ENCODE data around the gene NOM1.
"Not testable (repeated sequence)": the region's sequence is repeated elsewhere in the genome, so short reads cannot be mapped to it uniquely, and the experiment has no call there.

The NOM1 gene

DNA sequence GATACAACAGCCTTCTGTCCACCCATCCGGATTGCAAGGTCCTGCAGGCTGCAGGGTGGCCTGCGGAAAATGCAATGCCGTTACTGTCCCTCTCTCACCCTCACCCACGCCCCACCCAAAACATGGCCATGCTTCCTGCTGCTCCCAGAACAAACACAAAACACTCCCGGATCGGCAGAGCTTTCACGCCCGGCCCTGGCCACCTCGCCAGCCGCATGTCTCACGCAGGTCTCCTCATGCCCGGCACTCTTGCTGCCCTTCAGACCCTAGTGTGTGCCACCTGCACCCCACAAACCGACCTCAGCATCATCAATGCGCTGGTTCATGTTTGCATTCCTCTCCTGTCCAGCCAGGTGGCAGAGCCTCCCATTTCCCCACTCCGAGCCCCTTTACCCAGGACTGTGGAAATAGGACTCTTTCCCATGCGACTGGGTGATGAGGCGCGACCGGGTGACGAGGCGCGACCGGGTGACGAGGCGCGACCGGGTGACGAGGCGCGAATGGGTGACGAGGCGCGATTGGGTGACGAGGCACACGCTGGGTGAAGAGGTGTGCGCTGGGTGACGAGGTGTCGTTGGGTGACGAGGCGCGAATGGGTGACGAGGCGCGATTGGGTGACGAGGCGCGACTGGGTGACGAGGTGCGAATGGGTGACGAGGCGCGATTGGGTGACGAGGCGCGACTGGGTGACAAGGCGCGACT, 8.9 kb upstream of the NOM1 start:
- no peak for DNase-seq

DNA sequence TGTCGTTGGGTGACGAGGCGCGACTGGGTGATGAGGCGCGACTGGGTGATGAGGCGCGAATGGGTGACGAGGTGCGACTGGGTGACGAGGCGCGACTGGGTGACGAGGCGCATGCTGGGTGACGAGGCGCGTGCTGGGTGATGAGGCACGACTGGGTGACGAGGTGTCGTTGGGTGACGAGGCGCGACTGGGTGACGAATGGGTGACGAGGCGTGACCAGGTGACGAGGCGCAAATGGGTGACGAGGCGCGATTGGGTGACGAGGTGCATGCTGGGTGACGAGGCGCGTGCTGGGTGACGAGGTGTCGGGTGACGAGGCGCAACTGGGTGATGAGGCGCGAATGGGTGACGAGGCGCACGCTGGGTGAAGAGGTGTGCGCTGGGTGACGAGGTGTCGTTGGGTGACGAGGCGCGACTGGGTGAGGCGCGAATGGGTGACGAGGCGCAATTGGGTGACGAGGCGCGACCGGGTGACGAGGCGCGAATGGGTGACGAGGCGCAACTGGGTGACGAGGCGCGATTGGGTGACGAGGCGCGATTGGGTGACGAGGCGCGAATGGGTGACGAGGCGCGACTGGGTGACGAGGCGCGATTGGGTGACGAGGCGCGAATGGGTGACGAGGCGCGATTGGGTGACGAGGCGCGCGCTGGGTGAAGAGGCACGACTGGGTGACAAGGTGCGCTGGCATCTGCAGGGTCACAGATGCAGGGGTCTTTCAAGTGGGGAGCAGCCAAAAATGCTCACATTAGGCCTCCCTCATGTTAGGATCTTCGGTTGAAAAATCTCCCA, 7.9 kb upstream of the NOM1 start:
- DNase-seq: no peak

DNA sequence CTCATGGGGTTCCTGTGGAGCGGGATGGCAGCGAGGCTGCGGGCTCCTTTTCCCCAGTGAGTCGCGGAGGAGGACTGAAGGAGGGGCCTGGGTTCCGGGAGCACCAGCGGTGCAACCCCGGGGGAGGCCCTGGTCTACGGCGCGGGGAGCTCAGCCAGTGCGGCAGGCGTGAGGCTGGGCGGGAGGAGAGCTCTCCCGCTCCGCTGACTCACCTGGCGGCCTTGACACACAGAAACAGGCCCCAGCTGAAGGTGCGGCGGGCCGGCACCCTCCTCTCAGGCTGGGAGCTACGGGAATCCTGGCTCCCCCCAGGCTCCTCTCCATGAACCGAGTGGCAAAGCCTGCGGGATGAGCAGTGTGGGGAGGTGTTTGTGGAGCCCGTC, 6.8 kb upstream of the NOM1 start:
- peak in 2 of 3 experiments; percentile 53 to 72 for DNase-seq

DNA sequence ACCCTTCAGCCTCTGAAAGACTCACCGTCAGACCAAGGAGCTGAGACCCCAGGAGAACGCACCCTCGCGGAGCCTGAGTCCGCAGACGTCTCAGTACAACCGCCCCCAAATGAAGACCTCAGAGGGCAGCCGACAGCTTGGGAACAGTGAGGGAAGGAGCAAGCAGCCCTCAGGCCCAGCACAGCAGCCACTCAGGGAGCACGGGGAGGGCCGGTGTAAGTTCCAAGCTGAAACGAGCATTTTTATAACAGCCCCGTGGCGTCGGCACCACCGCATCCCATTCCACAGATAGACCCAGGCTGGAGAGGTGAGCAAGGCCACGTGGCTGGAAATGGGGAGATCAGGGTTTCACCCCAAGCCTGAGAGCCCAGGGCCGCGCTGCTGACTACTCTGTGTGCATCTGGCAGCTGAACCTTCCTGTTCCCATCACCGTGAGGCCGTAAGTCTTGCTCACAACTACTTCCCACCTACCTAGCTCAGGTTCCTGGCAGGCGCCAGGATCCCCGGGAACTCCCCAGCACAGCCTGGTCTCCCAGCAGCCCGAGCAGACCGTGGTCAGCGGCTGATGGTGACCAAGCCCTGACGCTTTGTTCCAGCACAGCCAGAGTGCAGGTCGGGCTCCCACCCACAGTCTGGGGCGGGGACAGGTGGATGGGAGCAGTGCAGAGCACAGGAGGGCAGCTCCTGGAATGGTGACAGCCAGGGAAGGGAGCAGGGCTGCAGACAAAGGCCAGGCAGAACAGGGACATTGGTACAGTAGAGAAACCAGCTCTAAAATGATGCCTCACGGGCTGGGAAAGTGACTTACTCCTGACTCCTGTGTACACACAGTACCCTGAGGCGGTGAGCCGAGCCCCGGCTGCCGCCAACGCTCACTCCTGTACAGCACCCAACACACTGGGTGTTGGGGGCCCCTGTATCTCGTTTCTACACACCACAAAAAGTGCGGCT, 6.1 kb upstream of the NOM1 start:
- DNase-seq: peak in 2 of 3 experiments; percentile 57 to 72

DNA sequence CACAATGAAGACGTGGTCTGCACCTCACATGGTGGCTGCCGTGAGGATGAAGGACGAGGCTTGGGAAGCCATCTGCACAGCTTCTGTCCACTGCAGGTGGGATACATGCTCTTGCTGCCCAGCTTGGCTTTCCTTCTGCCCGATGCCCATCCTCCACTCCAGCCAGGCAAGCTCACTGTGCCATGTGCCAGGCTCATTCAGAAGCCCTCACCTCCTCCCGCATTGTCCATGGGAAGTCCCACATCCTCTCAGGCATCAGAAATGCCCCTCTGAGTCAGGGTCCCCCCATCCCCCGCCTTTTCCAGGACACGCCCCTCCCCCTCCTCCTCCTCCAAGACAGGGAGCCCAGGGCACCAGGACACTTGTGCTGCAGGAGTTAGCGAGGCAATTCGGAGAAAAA, 4.6 kb upstream of the NOM1 start:
- DNase-seq: no peak

DNA sequence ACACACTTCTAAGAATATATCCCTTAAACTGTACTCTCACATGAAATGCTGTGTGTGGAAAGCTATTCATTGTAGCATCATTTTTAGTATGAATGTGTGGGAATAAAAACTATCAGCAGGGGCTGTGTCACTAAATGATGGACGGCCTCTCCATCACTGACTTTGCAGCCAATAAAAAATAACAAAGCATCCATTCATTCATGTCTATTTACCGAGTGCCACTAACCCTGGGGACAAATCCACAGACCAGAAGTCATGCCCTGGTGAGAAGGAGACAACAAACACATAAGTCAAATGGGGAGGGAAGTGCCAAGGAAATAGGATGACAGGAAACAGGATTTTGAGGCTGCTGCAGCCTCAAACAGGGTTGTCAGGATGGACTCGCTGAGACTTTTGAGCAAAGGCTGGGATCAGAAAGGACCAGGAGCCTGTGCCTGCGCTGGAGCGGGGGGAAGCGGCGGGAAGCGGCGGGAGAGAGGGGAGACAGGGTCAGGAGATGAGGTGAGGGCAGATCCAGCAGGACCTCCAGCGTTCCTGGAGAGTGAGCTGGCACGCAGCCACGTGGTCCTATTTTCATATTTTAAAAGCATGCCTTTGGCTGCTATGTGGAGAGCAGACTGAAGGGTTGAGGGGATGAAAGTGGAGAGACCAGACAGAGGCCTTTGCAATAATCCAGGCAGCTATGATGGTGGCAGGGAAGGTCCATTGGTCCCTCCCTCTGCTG, 2.2 kb upstream of the NOM1 start:
- peak in 2 of 3 experiments; percentile 71 to 93 for DNase-seq

DNA sequence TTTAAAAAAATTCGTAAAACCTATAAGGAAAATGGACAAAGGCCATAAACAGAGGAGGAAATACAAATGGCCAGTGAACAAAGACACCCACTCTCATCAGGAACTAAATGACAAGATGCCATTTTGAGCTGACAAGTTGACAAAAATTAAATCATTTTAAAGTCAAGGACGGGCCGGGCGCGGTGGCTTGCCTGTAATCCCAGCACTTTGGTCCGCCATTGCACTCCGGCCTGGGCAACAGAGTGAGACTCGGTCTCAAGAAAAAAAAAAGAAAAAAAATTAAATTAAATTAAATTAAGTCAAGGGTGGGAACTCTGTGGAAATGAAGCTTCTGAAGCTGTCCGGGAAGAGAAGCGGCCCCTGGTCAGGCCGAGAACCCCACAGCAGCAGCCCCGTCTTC, 1.2 kb upstream of the NOM1 start:
- no peak for DNase-seq

DNA sequence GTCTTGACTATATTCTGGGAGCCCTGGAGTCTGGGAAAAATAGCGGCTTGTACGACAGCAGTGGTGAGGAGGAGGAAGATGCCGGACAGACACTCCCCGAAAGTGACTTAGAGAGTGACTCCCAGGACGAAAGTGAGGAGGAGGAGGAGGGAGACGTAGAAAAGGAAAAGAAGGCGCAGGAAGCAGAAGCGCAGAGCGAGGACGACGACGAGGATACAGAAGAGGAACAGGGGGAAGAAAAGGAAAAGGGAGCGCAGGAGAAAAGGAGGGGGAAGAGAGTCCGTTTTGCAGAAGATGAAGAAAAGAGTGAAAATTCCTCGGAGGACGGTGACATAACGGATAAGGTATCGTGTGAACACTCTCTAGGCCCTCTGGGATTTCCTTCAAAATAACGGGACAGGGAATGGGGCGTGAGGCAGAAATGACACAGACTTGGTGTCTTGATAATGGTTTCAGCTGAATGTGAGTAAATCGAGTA, 908 bp downstream of the NOM1 start:
- no peak for DNase-seq

DNA sequence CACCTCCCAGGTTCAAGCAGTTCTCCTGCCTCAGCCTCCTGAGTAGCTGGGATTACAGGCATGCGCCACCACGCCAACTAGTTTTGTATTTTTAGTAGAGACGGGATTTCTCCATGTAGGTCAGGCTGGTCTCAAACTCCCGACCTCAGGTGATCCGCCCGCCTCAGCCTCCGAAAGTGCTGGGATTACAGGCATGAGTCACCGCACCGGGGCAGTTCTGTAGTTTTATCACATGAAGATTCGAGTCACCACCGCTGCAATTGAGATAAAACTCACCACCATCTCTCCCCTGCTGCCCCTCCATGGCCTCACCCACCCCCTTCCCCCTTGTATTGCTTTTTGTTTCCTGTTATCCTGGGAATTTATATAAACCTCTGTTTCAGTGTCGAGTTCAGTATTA, 3.7 kb downstream of the NOM1 start:
- DNase-seq: not testable (repeated sequence)

DNA sequence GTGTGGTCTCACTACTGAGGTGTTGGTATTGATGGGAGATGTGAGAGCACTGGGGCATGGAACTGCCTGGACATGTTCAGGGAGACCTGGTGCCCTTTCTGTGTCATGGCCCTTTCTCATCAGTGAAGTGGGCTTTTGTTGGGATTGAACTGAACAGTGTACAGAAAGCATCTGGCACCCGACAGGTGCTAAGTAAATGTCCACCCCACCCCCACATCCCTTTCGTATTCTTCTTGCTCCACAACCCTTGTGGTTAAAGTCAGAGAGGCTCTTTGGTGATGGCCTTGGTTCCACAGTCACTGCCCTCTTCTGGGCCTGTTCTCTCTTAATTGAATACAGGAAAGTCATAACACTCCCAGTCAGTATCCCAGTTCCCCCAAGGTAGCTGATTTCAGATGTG, 5.4 kb downstream of the NOM1 start:
- DNase-seq: peak in 1 of 3 experiments; percentile 33

DNA sequence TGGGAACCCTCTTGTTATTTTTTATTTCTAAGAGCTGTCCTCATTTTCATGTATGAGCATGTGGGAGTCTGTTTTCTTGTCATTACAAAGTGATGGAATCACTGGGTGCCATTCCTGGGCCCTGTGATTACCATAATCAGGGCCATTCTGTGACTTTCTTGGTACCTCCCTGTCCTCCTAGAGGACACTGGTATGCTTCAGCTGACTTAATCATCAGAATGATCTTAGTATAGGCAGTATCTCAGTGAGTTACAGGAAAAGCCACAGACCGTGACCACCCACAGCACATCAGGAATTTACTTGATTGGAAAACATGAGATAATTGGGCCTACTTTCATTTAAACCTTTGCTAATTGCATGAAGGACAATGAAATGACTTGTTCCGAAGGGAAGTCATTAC, 7.2 kb downstream of the NOM1 start:
- no peak for DNase-seq

DNA sequence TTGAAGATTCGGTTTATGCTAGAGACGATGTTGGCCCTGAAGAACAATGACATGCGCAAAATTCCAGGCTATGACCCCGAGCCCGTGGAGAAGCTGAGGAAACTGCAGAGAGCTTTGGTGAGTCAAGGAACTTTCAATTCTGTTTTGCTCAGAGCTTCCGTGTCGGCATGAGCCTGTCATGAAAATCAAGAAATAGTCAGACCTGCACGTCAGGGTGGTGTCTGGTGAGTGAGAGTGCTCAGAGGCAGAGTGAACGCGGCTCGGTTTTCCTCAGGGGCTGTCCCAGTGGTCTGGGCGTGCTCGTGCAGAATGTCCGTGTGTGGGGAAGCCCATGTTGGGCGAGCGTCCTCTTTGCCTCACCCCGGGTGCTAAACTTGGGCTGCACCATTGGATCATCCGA, 12.6 kb downstream of the NOM1 start:
- no peak for DNase-seq

DNA sequence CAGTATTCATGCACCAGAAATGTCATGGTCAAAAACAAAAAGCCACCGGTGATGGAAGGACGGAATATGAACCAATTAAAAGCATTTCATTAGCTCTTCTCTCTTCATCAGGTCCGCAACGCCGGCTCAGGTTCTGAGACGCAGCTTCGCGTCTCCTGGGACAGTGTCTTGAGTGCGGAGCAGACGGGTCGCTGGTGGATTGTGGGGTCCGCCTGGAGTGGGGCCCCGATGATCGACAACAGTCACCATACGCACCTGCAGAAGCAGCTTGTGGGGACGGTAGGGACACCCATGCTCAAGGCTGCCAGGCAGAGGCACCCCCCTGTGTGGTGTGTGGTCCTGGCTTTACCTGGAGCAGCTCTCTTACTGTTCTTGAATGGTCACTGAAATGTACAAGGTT, 13.4 kb downstream of the NOM1 start:
- no peak for DNase-seq

DNA sequence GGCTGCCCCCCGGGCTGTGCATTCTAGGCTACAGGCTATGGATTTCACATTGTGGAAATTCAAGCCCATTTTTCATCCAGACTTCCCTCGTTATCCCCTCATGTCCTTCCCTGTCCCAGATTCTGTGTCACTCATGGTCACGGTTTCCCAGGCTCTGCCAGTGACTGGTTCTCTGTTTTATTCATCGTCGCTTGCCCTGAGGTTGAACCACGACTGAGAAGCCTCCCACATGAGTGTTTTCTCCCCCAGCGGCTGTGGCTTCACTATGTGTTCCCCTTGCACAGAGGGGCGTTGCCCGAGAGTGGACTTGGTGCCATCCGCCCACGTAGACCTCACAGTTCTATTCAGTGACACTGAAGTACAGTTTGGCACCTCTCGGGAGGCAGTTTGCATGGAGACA, 14.0 kb downstream of the NOM1 start:
- no peak for DNase-seq

DNA sequence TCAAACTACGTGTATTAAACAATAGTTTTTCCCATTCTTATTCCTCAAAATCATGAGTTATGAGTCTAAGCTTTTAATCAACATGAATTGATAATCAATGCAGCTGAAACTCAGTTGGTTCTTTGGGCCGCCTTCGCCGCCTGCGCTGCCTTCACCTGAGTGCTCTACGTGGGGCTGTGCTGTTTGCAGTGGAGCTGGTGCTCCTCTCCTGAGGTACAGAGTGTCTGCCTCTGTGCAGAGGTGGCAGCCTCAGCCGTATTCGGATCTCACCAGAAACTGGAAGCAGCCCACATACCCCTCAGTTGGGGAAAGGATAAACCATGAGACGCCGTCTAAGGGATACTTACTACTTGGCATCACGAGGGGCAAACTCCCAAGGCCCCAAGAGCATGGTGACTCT, 15.5 kb downstream of the NOM1 start:
- no peak for DNase-seq

DNA sequence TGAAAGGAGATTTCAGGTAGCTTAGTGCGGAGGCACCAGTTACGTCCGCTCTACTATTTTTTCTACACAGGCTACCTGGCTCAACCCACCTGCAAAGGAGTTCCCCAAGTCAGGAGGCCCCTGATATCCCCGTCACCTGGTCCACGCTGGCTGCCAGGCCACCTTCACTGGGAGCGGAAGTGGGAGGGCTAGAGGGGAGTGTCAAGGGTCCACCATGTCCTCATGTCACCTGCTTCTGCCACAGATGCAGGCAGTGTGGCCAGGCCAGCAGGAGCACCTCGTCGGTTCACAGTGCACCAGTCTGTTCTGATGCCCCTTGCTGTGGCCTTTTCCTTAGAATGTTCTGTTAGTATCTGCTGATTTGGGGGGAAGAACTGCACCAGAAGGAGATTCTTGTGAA, 16.9 kb downstream of the NOM1 start:
- DNase-seq: no peak

DNA sequence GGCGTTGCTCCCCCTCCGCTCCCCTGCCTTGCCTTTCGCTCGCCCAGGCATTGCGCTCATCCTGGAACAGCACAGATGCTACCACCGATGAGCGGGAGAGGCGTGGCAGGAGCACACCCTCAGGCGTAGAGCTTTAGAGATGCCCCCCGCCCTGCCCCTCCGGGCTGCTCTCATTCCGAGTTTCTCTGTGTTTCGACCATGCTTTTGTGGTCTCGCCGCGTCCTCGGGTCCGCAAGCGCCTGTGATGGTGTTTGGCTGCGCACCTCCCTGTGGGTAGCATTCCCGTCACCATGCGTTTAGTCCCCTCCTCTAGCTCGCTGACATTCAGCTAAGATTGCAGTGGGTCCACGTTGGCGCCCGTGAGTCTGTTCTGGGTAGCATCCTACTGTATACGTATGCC, 18.7 kb downstream of the NOM1 start:
- no peak for DNase-seq

DNA sequence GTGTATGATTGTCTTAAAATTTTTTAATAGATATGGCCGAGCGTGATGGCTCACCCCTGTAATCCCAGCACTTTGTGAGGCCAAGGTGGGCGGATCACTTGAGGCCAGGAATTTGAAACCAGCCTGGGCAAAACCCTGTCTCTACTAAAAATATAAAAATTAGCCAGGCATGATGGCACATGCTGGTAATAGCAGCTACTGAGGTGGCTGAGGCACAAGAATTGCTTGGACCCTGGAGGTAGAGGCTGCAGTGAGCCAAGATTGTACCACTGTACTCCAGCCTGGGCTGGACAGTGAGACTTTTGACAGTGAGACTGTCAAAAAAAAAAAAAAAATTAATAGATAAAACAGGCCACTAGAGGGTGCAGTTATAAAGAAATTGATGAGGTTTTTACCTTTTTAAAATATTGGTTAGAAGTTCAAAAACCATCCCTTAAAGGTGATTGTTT, 20.5 kb downstream of the NOM1 start:
- peak; percentile 4 to 46 (median 29) for DNase-seq

DNA sequence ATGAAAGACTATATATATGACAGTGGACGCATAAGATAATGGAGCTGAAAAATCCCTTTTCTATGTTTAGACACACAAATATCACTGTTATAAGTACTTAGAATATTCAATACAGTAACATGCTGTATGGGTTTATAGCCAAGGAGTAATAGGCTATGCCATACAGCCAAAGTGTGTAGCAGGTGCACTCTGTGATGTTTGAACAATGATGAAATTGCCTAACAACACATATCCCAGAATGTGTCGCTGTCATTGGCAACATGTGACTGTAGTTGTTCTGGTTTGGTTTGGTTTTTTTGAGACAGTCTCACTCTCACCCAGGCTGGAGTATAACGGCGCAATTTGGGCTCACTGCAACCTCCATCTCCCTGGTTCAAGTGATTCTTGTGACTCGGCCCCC, 26.1 kb downstream of the NOM1 start:
- DNase-seq: no peak

DNA sequence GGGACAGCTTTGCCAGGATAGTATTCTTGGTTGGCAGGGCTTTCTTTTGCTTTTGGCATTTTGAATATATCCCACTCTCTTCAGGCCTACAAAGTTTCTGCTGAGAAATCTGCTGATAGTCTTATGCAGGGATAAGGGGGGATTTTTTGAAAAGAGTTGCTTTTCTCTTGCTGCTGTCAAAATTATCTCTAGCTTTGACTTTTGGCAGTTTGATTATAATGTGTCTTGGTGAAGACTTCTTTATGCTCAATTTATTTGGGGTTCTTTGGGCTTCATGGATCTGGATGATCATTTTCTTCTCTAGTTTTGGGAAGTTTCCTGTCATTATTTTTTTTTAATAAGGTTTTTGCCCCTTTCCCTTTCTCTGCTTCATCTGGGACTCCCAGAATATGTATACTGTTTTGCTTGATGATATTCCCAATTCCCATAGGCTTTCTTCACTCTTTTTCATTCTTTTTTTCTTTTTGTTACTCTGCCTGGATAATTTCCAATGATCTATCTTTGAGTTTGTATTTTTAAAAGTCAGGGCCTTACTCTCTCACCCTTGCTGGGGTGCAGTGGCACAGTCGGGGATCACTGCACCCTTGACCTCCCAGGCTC, 29.6 kb downstream of the NOM1 start:
- no peak for DNase-seq

DNA sequence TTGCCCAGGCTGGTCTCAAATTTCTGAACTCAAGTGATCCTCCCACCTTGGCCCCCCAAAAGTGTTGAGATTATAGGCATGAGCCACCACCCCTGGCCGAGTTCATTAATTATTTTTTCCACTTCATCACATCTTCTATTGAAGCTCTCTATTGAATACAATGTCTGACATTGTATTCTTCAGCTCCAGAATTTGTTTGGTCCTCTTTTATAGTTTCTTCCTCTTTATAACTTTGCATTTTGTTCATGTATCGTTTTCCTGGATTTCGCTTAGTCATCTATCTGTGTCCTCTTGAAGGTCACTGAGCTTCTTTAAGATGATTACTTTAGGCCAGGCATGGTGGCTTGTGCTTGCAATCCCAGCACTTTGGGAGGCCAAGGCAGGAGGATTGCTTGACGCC, 30.2 kb downstream of the NOM1 start:
- DNase-seq: no peak

Data from NCI-H1417 (cell line).